ENCODE data around the gene ME2.
"Not testable (repeated sequence)": the region's sequence is repeated elsewhere in the genome, so short reads cannot be mapped to it uniquely, and the experiment has no call there.

The ME2 gene

DNA sequence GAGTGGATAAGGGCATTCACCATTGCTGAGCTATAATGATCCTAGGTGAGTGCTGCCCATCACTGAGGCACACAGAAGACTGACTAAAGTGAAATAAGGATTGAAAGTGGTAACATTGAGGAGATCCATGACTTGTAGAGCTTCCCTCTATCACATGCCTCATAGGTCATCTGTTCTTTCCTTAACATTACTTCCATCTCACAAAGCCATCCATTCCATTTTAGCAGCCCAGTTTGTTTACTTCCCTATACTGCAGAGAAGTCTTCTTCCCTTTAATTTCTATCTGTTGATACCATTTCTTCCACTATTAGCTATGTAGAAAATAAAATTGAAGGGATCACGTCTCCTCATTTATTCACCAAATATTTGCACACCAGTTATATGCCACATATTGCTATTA is 32.1 kb downstream of the ME2 start:
- no peak overlapping the region for H3K27ac ChIP-seq
- DNase-seq (ENCODE audit: low read depth, low spot score): no peak

DNA sequence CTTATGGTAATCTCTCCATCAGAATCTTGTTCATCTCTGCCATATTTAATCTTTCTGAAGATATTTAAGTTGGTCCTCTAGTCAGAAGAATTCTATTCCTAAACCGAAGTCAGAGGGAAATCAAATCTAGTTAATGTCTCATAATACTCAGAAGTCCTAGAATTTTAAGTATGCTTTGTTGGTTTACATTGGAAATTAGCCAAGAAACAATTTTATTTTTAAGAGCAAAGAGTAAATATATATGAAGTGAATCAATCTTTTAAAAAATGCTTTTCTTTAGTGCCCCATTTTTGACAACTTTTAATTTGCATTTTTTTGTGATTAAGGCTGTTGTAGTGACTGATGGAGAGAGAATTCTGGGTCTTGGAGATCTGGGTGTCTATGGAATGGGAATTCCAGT is 38.1 kb downstream of the ME2 start:
- H3K27ac ChIP-seq: no peak overlapping the region
- DNase-seq (ENCODE audit: low read depth, low spot score): no peak

- H3K27ac ChIP-seq: no peak overlapping the region
- DNase-seq (ENCODE audit: low read depth, low spot score): no peak
Observed at GRCh38 chr18:50918153-50918552, 39.2 kb downstream of the ME2 start.

DNA sequence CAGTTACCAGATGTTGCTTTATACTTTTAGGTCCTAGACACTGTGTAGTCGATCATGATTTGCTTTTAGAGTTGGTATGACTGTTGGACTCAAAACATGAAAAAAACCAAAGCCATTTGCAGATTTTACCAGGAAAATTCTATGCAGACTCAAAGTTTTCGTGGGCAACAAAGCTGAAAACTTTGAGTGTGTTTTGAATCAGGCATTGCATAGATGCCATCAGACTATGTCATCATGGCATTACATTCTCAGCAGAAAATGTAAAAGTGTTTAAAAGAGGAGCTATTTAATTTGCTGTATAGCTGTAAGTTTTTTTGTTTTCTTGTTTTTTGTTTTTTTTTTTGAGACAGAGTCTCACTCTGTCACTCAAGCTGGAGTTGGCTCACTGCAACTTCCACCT is 45.5 kb downstream of the ME2 start:
- DNase-seq (ENCODE audit: low read depth, low spot score): no peak
- H3K27ac ChIP-seq: no peak overlapping the region

- H3K27ac ChIP-seq: no peak overlapping the region
- DNase-seq (ENCODE audit: low read depth, low spot score): no peak
Observed at GRCh38 chr18:50926521-50926920, 47.6 kb downstream of the ME2 start.

DNA sequence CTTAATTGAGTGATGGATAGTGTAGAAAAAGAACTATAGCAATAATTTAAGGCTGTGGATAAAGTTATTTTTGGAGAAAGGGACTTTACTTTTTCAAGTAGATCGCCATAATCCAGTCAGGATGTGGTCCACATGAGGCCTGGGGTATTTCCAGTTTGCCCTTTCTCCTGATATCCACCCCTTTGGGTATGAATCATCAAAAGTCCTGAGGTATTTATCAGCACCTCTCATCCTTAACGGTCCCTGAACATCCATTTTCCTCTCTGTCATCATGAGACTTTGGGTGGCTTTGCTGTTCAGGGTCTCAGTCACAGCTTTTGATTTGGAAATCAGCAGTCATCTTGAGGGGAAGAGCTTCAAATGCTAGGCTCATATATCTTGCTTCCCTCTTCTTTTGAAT is 49.6 kb downstream of the ME2 start:
- DNase-seq (ENCODE audit: low read depth, low spot score): no peak
- H3K27ac ChIP-seq: no peak overlapping the region

DNA sequence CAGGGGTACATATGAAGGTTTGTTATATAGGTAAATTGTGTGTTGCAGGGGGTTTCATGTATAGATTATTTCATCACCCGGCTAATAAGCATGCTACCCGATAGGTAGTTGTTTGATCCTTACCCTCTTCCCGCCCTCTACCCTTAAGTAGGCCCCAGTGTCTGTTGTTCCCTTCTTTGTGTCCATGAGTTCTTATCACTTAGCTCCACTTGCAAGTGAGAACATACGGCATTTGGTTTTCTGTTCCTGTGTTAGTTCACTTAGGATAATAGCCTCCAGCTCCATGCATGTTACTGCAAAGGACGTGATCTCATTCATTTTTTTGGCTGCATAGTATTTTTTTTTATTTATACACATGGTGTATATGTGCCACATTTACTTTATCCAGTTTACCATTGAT is 54.8 kb downstream of the ME2 start:
- DNase-seq (ENCODE audit: low read depth, low spot score): no peak
- no peak overlapping the region for H3K27ac ChIP-seq

DNA sequence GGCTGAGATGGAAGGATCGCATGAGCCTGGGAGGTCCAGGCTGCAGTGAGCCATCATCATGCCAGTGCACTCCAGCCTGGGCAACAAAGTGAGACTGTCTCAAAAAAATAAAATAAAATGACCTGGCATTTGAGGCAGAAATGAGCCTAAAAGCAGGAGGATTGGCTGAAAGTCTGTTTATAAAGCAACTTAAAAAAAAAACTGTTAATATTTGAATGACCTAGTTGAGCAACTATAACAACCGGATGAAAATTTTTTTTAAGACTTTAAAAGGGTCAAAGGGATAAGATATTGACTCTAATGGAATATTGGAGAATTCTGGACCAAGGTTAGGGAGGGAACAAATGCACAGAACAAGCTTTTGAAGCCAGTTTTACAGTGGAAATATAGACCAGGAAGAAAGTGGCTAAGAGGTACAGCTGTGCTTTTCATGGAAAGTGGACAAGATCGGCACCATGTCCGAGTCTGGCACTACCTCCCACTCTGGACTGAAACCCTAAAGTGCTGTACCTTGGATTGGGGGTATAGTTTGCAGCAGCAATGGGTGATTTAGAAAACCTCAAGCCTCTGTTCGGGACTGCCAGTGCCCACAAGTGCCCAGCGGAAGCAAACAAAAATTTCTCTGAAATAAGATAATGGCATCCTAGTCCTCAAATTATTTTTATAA is 55.8 kb downstream of the ME2 start:
- H3K27ac ChIP-seq: no peak overlapping the region
- DNase-seq (ENCODE audit: low read depth, low spot score): no peak

DNA sequence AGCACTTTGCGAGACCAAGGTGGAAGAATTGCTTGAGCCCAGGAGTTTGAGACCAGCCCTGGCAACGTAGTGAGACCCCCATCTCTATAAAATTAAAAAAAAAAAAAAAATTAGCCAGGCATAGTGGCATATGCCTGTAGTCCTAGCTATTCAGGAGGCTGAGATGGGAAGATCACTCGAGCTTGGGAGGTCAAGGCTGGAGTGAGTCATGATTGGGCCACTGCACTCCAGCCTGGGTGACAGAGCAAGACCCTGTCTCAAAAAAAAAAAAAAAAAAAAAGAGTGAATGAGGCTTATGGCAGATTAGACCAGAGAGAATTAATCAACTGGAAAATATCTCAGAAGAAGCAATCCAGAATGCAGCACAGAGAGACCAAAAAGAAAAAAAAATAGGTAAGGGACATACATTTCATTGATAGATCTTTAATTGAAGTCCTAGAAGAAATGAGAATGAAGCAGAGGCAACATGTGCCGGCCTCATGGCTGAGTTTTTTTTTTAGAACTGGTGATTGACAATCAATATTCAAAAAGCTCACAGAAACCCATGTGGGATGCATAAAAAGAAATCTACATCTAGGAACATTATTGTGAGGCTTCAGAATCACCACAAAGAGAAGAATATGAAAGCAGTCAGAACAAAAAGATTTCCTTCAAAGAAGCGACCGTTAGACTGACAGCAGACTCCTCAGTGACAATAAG is 56.7 kb downstream of the ME2 start:
- no peak overlapping the region for H3K27ac ChIP-seq
- DNase-seq (ENCODE audit: low read depth, low spot score): no peak

GRCh38 chr18:50937183-50937582 is 58.3 kb downstream of the ME2 start:
- H3K27ac ChIP-seq: no peak overlapping the region

DNA sequence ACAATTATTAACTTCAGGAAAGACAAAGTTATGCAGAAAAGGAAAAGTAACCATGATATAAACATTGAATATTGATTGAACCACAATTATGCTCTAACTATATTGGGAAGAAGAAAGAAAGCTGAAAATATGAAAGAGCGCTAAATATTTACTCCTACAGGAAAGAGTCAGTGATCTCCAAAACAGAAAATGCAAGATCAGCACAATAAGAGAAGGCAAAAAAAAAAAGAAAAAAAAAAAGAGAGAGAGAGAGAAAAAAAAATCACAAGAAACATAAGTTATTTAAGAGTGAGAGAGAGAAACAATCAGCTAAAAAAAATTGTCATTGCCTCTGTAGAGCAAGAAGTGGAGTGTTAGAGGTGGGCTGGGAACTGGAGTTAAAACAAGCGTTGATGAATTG is 60.0 kb downstream of the ME2 start:
- H3K27ac ChIP-seq: no peak overlapping the region
- no peak for DNase-seq (ENCODE audit: low read depth, low spot score)

More at GRCh38 chr18:50937183-50937582, 58.3 kb downstream of the ME2 start:
- DNase-seq (ENCODE audit: low read depth, low spot score): no peak

GRCh38 chr18:50944245-50944932 is 65.5 kb downstream of the ME2 start:
- no peak for DNase-seq (ENCODE audit: low read depth, low spot score)
- H3K27ac ChIP-seq: no peak overlapping the region

DNA sequence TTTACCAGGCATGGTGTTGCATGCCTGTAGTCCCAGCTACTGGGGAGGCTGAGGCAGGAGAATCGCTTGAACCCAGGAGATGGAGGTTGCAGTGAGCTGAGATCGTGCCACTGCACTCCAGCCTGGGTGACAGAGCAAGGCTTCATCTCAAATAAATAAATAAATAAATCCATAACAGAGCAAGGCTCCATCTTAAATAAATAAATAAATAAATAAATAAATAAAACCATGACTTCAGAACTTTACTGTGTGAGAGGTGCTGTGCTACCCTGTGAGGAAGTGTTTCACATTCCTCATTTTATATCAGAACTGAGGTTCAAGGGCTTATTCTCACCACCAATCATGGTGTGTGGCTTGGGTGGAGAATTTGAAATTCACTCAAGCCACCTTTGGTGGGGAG is 67.0 kb downstream of the ME2 start:
- DNase-seq (ENCODE audit: low read depth, low spot score); H3K27ac ChIP-seq: not testable (repeated sequence)

GRCh38 chr18:50947899-50948298 is 69.0 kb downstream of the ME2 start:
- no peak overlapping the region for H3K27ac ChIP-seq
- no peak for DNase-seq (ENCODE audit: low read depth, low spot score)

DNA sequence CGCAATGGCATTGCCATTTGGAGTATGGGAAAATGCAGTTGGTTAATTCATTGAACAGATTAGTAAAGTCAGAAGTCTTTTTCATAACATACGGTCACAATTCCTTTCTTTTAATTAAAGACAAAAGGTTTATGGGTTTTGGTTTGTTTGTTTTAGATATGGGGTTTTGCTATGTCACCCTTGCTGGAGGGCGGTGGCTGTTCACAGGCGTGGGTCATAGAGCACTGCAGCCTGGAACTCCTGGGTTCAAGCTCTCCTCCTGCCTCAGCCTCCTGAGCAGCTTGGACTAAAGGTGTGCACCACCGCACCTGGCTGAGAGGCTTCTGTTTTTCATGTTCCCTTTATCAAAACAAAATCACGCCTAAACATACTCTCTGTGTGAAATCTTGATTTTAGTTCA is 70.3 kb downstream of the ME2 start:
- DNase-seq (ENCODE audit: low read depth, low spot score): no peak
- H3K27ac ChIP-seq: no peak overlapping the region

GRCh38 chr18:50950626-50951025 is 71.7 kb downstream of the ME2 start:
- DNase-seq (ENCODE audit: low read depth, low spot score): no peak
- H3K27ac ChIP-seq: no peak overlapping the region

DNA sequence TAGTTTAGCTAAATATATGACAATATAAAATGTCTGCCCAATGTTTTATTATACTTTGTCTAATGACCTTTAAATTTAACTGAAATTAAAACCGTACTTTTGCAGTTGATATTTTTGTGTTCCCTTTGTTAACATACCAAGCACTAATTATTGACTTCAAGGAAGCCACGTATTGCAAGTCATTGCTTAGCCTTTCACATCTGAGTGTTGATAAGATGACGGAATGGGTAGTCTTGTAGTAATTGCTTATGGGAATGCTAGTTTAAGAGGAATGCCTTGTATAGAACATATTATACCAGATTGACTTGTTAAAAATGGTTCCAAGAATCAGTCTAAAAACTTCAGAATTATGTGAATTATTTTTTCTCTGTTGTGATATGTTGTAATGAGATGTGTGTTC is 74.9 kb downstream of the ME2 start:
- DNase-seq (ENCODE audit: low read depth, low spot score): no peak
- H3K27ac ChIP-seq: no peak overlapping the region

DNA sequence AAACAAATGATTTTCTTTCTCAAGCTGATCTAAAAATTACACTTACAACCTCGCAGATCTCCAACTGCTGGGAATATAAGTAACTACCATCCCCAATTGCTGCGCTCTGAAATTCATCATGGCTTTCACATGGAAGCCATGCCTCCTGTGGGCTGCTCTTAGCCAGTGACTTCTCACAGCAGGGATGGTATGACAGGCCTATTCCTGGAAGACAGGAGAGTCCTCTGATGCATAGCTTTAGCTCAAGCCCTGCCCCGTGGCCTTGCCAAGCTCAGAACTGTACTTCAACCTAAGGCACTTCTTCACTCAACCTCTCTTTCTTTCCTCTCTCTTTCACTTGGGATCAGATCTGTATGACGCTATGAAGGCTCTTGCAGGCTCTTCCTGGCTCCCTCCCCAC is 76.3 kb downstream of the ME2 start:
- no peak overlapping the region for H3K27ac ChIP-seq
- no peak for DNase-seq (ENCODE audit: low read depth, low spot score)

DNA sequence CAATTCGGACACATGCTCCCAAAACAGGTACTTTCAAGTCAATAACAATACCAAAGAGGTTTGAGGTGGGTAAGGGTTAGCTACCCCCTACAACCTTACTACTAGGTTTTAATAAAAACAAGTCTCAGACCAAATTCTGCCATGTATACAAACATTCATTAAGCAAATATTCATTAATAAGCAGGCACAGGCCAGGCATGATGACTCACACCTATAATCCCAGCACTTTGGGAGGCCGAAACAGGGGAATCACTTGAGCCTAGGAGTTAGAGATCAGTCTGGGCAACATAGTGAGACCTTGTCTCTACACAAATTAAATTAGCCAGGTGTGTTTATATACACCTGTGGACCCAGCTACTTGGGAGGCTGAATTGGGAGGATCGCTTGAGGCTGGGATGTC is 77.2 kb downstream of the ME2 start:
- no peak for DNase-seq (ENCODE audit: low read depth, low spot score)

DNA sequence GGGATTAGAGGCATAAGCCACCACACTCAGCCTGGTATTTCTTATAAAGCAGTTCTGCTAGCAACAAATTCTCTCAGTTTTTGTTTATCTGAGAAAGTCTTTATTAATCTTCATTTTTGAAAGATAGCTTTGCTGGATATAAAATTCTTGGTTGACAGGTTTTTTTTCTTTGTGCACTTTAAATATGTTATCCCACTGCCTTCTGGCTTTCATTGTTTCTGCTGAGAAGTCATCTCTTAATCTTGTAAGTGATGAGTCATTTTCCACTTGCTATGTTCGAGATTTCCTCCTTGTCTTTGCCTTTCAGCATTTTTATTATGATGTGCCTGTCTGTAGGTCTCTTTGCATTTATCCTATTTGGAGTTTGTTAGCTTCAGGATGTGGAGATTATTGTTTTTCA is 83.1 kb downstream of the ME2 start:
- no peak for DNase-seq (ENCODE audit: low read depth, low spot score)
- H3K27ac ChIP-seq: no peak overlapping the region

More for the DNA sequence above, 77.2 kb downstream of the ME2 start:
- no peak overlapping the region for H3K27ac ChIP-seq

Data from epithelial cell of prostate (primary cell).